HCT116 (cell line): ENCODE data around the gene SEZ6L2. TPM values are rescaled to one million over a fixed set of nuclear protein-coding genes. Genes with fewer than 3 reads are reported as not detected.
"Not testable (repeated sequence)": the region's sequence is repeated elsewhere in the genome, so short reads cannot be mapped to it uniquely, and the experiment has no call there.

ENCODE experiments used
- ATAC-seq: fragments of 200-7000 bp; cut with Tn5 transposase; 2 replicates; pipeline ENCODE4 v1.9.1; 2020; ENCODE audit warnings: mild to moderate bottlenecking, moderate library complexity
- BruUV-seq: library from RNA; stranded (reverse); fragments of 400-500 nt; replicated peaks from 2 replicates; lab custom pipeline; 2021; lab: Mats Ljungman, UMichigan
- CTCF ChIA-PET: fragments of 300-600 bp; sonication (Branson Sonifier 250); formaldehyde crosslinking; loops from one replicate; lab custom pipeline; 2021; ENCODE audit warnings: antibody characterized with exemption; lab: Charles Lee
- POLR2A ChIA-PET: fragments of 300-600, 350-600 bp; sonication (Branson Sonifier 250); formaldehyde crosslinking; loops from one replicate; lab custom pipeline; 2021; ENCODE audit warnings: antibody characterized with exemption; lab: Charles Lee
- RAD21 ChIA-PET, 2 experiments: fragments of 300-600 bp; sonication (Branson Sonifier 250); formaldehyde crosslinking; loops; one replicate each; lab custom pipeline; 2023; ENCODE audit warnings: low total read pairs in 2 of 2; ENCODE audit not compliant: uncharacterized antibody in 2 of 2, unreplicated experiment in 2 of 2, low non-redundant PET in 1 of 2; lab: Charles Lee
- DNase-seq: peaks from one replicate; pipeline ENCODE4 v3.0.0-alpha.2; 2010; ENCODE audit warnings: low read depth, low spot score
- H2AFZ ChIP-seq: fragments of 200-600 bp; shearing (Covaris generic), sonication (generic); 2 replicates; pipeline ENCODE4 v1.6.1; 2017; ENCODE audit warnings: low read depth, mixed run types, mixed read lengths, antibody characterized with exemption, low read length; ENCODE audit not compliant: poor library complexity, severe bottlenecking
- H3K27ac ChIP-seq: 2 replicates; pipeline ENCODE4 v1.5.1; 2012; ENCODE audit warnings: low read depth, low read length
- H3K27me3 ChIP-seq: fragments of 200-600 bp; sonication (generic); 2 replicates; pipeline ENCODE4 v1.6.1; 2016; ENCODE audit warnings: mixed run types, low read length, mixed read lengths; ENCODE audit not compliant: insufficient read depth
- H3K36me3 ChIP-seq, 2 experiments: fragments of 200-500 bp in 1 of 2; fragments of 200-600 bp in 1 of 2; sonication (Bioruptor generic) in 1 of 2; sonication (generic) in 1 of 2; 2 replicates each; pipeline versions ENCODE4 v1.5.1 to v1.6.1; 2014 to 2016; ENCODE audit warnings: low read length in 2 of 2, inconsistent platforms in 1 of 2, mixed read lengths in 1 of 2, mixed run types in 1 of 2; ENCODE audit not compliant: insufficient read depth in 2 of 2, control insufficient read depth in 1 of 2
- H3K4me1 ChIP-seq, 2 experiments: fragments of 200-600 bp in 1 of 2; sonication (generic) in 1 of 2; 2 replicates each; pipeline versions ENCODE4 v1.5.1 to v1.6.1; 2012 to 2017; ENCODE audit warnings: low read length in 2 of 2, inconsistent platforms in 1 of 2, mild to moderate bottlenecking in 1 of 2, mixed read lengths in 1 of 2, mixed run types in 1 of 2, moderate library complexity in 1 of 2; ENCODE audit not compliant: insufficient read depth in 2 of 2, control insufficient read depth in 1 of 2
- H3K4me2 ChIP-seq: fragments of 200-600 bp; sonication (generic); 2 replicates; pipeline ENCODE4 v1.6.1; 2017; ENCODE audit warnings: mixed run types, low read length, mixed read lengths
- H3K4me3 ChIP-seq, 2 experiments: fragments of 200-600 bp in 1 of 2; sonication (generic) in 1 of 2; replicated peaks in 1 of 2; 2 replicates each; pipeline ENCODE4 v1.5.1; 2011 to 2016; ENCODE audit warnings: low read length in 2 of 2, control low read depth in 1 of 2, low read depth in 1 of 2, mild to moderate bottlenecking in 1 of 2, mixed read lengths in 1 of 2, mixed run types in 1 of 2
- H3K79me2 ChIP-seq: fragments of 200-600 bp; sonication (generic); 2 replicates; pipeline ENCODE4 v1.6.1; 2017; ENCODE audit warnings: mild to moderate bottlenecking, mixed run types, low read length, moderate library complexity, mixed read lengths; ENCODE audit not compliant: insufficient read depth
- H3K9ac ChIP-seq: fragments of 200-600 bp; sonication (generic); 2 replicates; pipeline ENCODE4 v1.6.1; 2016; ENCODE audit warnings: low read length, mixed read lengths
- H3K9me2 ChIP-seq: fragments of 200-600 bp; sonication (generic), shearing (Covaris generic); 2 replicates; pipeline ENCODE4 v1.6.1; 2017; ENCODE audit warnings: mixed run types, mild to moderate bottlenecking, moderate library complexity; ENCODE audit not compliant: insufficient read depth
- H3K9me3 ChIP-seq, 2 experiments: fragments of 200-500 bp in 1 of 2; fragments of 200-600 bp in 1 of 2; sonication (Bioruptor generic) in 1 of 2; sonication (generic) in 1 of 2; 2 replicates each; pipeline ENCODE4 v1.6.1; 2014 to 2017; ENCODE audit warnings: low read length in 2 of 2, mixed read lengths in 2 of 2, inconsistent platforms in 1 of 2, low read depth in 1 of 2, mild to moderate bottlenecking in 1 of 2, mixed run types in 1 of 2, moderate library complexity in 1 of 2; ENCODE audit not compliant: control insufficient read depth in 1 of 2, insufficient read depth in 1 of 2
- H4K20me1 ChIP-seq: fragments of 200-600 bp; sonication (generic), shearing (Covaris generic); 2 replicates; pipeline ENCODE4 v1.6.1; 2017; ENCODE audit warnings: mixed run types, mild to moderate bottlenecking, moderate library complexity; ENCODE audit not compliant: insufficient read depth
- ATF3 ChIP-seq: IDR thresholded peaks from 2 replicates; pipeline ENCODE4 v1.6.1; 2012
- FOSL1 ChIP-seq: IDR thresholded peaks from 2 replicates; pipeline ENCODE4 v1.6.1; 2012; ENCODE audit warnings: low read depth
- MAX ChIP-seq: IDR thresholded peaks from 2 replicates; pipeline ENCODE4 v1.6.1; 2012
- RAD21 ChIP-seq: IDR thresholded peaks from 2 replicates; pipeline ENCODE4 v1.6.1; 2012; ENCODE audit warnings: low read depth, mild to moderate bottlenecking
- intact Hi-C: fragments of 100-400 bp; cut with micrococcal nuclease; formaldehyde crosslinking; loops from 2 replicates; pipeline ENCODE4 v1.10.0; 2022
- total RNA-seq: library from RNA; stranded (reverse); gene quantifications from one replicate; pipeline ENCODE4 v1.2.1, GENCODE V29; 2021; ENCODE audit not compliant: unreplicated experiment

The SEZ6L2 gene
- total RNA-seq, 1 experiment from 2014 or later = 49.3 TPM

GRCh38 chr16:29910819-29911675 lies 11.7 kb upstream of the SEZ6L2 start:
- DNase-seq (no peak), ATAC-seq (0 out of 2 replicates have a peak, but pooled peaks have one; percentile 21)
- no peaks in the 10 kb centered on the region for H3K79me2 ChIP-seq
- H3K9me2 ChIP-seq = no peaks in the 10 kb centered on the region
- BruUV-seq = no TSS peak
- no peaks in the 10 kb centered on the region for H4K20me1 ChIP-seq
- ChIA-PET CTCF (no interaction called here), RAD21 (no interaction called here), POLR2A (interaction anchor here (0.6 kb wide), 1 partner anchor 209 kb away, joined by 6 read pairs; no protein-coding TSS in a partner anchor)
- H3K27me3 ChIP-seq = no peaks in the 10 kb centered on the region
- no peaks in the 10 kb centered on the region for H3K4me1 ChIP-seq
- no peak overlapping the region for H3K4me2 ChIP-seq
- intact Hi-C loops = no loop called here
- no peaks in the 10 kb centered on the region; a peak in 3 of 4 replicates for H3K36me3 ChIP-seq
- TF ChIP-seq MAX = no peak
- 0 out of 2 replicates have a peak, but pooled peaks have one; percentile 4 for TF ChIP-seq RAD21
- no peak for TF ChIP-seq FOSL1
- no peak for TF ChIP-seq ATF3
- H3K27ac ChIP-seq = no peak overlapping the region
- no peaks in the 10 kb centered on the region for H3K9me3 ChIP-seq
- no peak overlapping the region for H2AFZ ChIP-seq
- no peak overlapping the region for H3K4me3 ChIP-seq
- H3K9ac ChIP-seq = no peak overlapping the region

GRCh38 chr16:29909851-29910250 lies 10.5 kb upstream of the SEZ6L2 start:
- not testable (repeated sequence) for H3K36me3 ChIP-seq

More at GRCh38 chr16:29909851-29910250, 10.5 kb upstream of the SEZ6L2 start:
- RAD21 ChIA-PET, H3K9ac ChIP-seq, H3K4me3 ChIP-seq, H3K9me2 ChIP-seq, H3K4me1 ChIP-seq, H3K9me3 ChIP-seq, H3K4me2 ChIP-seq, H3K79me2 ChIP-seq, DNase-seq, intact Hi-C loops, H2AFZ ChIP-seq, ATAC-seq, BruUV-seq, CTCF ChIA-PET, H3K27ac ChIP-seq, H4K20me1 ChIP-seq, H3K27me3 ChIP-seq: not testable (repeated sequence)
- POLR2A ChIA-PET = interaction anchor here (0.7 kb wide), 1 partner anchor 41 kb away, joined by 5 read pairs; no protein-coding TSS in a partner anchor
